ENCODE data around the gene SLC4A5. TPM values are rescaled to one million over a fixed set of nuclear protein-coding genes. Genes with fewer than 3 reads are reported as not detected.
A peak's percentile ranks its signal among the peaks of the same experiment; 100 is the strongest.

The SLC4A5 gene
- polyA plus RNA-seq, 1 of the 3 experiments (the other 2 are of a cell fraction) = 0.25 TPM

- H3K4me1 ChIP-seq (ENCODE audit: control insufficient read depth in 1 of 2, insufficient read depth in 2 of 2, low read depth in 1 of 2, low read length in 1 of 2) = peaks cover 4 to 6% of the 10 kb centered on the region in 2 experiments; a peak in 3 of 4 replicates
- H3K27me3 ChIP-seq (ENCODE audit: insufficient read depth) = no peaks in the 10 kb centered on the region
- H3F3A ChIP-seq (replicated peaks; ENCODE audit: insufficient read depth) = peaks cover 25% of the 10 kb centered on the region
- peaks cover 0 to 30% of the 10 kb centered on the region in 2 experiments for H3K36me3 ChIP-seq (replicated peaks in 1 of 2; ENCODE audit: control insufficient read depth in 1 of 2, insufficient read depth in 2 of 2, low read length in 1 of 2)
- ChIA-PET CTCF (interaction anchor here (0.9 to 2.0 kb wide), 5 partner anchors 8 to 33 kb away, joined by 3 to 9 read pairs (median 4); partner anchors contain the start of gene MTHFD2), POLR2A (interaction anchor here (1.0 to 2.6 kb wide), 11 partner anchors 10 to 441 kb away, joined by 3 to 24 read pairs (median 5); partner anchors contain the start of genes BOLA3, MTHFD2, STAMBP and TPRKB)
- no peaks in the 10 kb centered on the region for H3K9me2 ChIP-seq
- H3K4me2 ChIP-seq = peak overlapping the region; percentile 72
- H3K27ac ChIP-seq (ENCODE audit: low read depth in 2 of 2, low read length in 1 of 2) = peak overlapping the region; percentile 87 to 94
- TF ChIP-seq RXRA (IDR thresholded peaks at IDR 0.05; ENCODE audit: borderline replicate concordance, low read depth) (0 out of 2 replicates have a peak, but pooled peaks have one; percentile 7), GABPA (IDR thresholded peaks at IDR 0.05; ENCODE audit: low read depth) (no peak)
- no peaks in the 10 kb centered on the region for H3K9me3 ChIP-seq
- H3K4me3 ChIP-seq (ENCODE audit: low read depth in 2 of 2, low read length in 1 of 2) = peak overlapping the region; percentile 71 to 96
- peaks cover 58% of the 10 kb centered on the region for H3K79me2 ChIP-seq (ENCODE audit: insufficient read depth)
- no peak overlapping the region for H2AFZ ChIP-seq (ENCODE audit: low read depth)
- peaks cover 55% of the 10 kb centered on the region for H4K20me1 ChIP-seq (ENCODE audit: insufficient read depth)
- peak overlapping the region; percentile 99 for H3K9ac ChIP-seq
- no peak for DNase-seq
These were observed 165.5 kb downstream of the SLC4A5 start for GRCh38 chr2:74177696-74178095.

DNA sequence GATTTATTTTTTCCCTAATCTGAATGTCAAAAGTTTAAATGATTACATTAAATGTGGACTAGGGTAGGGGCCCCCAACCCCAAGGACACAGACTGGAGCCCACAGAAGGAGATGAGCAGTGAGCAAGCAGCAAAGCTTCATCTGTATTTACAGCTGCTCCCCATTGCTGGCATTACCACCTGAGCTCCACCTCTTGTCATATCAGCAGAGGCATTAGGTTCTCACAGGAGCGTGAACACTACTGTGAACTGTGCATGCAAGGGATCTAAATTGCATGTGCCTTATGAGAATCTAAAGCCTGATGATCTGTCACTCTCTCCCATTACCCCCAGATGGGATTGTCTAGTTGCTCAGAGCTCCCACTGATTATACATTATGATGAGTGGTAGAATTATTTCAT lies 168.3 kb downstream of the SLC4A5 start:
- H3F3A ChIP-seq (replicated peaks; ENCODE audit: insufficient read depth) = peaks cover 29% of the 10 kb centered on the region
- H4K20me1 ChIP-seq (ENCODE audit: insufficient read depth) = peaks cover 71% of the 10 kb centered on the region
- ChIA-PET CTCF (interaction anchor here (1.1 kb wide), 1 partner anchor 24 kb away, joined by 3 read pairs; the partner anchor contains the start of gene MTHFD2), POLR2A (no interaction called here)
- no peak overlapping the region for H3K4me2 ChIP-seq
- no peaks in the 10 kb centered on the region for H3K9me3 ChIP-seq
- no peak overlapping the region for H3K4me3 ChIP-seq (ENCODE audit: low read depth in 2 of 2, low read length in 1 of 2)
- H3K27me3 ChIP-seq (ENCODE audit: insufficient read depth) = no peaks in the 10 kb centered on the region
- no peaks in the 10 kb centered on the region for H3K9me2 ChIP-seq
- WGBS (ENCODE audit: low lambda C conversion rate) = 90% methylated on average over 1 of the region's 1 CpG
- no peak overlapping the region for H3K9ac ChIP-seq
- H3K79me2 ChIP-seq (ENCODE audit: insufficient read depth) = peaks cover 86% of the 10 kb centered on the region
- DNase-seq = no peak
- H2AFZ ChIP-seq (ENCODE audit: low read depth) = no peak overlapping the region
- H3K4me1 ChIP-seq (ENCODE audit: control insufficient read depth in 1 of 2, insufficient read depth in 2 of 2, low read depth in 1 of 2, low read length in 1 of 2) = peaks cover 3 to 4% of the 10 kb centered on the region in 2 experiments; a peak in 3 of 4 replicates
- H3K27ac ChIP-seq (ENCODE audit: low read depth in 2 of 2, low read length in 1 of 2) = no peak overlapping the region
- H3K36me3 ChIP-seq (replicated peaks in 1 of 2; ENCODE audit: control insufficient read depth in 1 of 2, insufficient read depth in 2 of 2, low read length in 1 of 2) = peaks cover 11 to 57% of the 10 kb centered on the region in 2 experiments
- no peak for TF ChIP-seq MEF2A (IDR thresholded peaks at IDR 0.05; ENCODE audit: borderline replicate concordance, low read depth)
- TF ChIP-seq FOXJ3 (CRISPR knock-in tag; IDR thresholded peaks at IDR 0.05) = no peak
- no peak for TF ChIP-seq FOSL2 (IDR thresholded peaks at IDR 0.05; ENCODE audit: borderline replicate concordance, low read depth)
- no peak for TF ChIP-seq CHD2 (IDR thresholded peaks at IDR 0.05; ENCODE audit: low read length, partially characterized antibody)
- no peak for TF ChIP-seq NFIC (IDR thresholded peaks at IDR 0.05; ENCODE audit: borderline replicate concordance)
- TF ChIP-seq IRF3 (IDR thresholded peaks at IDR 0.05; ENCODE audit: low read depth, low read length) = no peak
- no peak for TF ChIP-seq RCOR1 (IDR thresholded peaks at IDR 0.05; ENCODE audit: low read length)
- no peak for TF ChIP-seq TAF1 (IDR thresholded peaks at IDR 0.05; ENCODE audit: borderline replicate concordance, low read depth, low read length)
- TF ChIP-seq MXI1 (IDR thresholded peaks at IDR 0.05; ENCODE audit: low read depth, low read length) = no peak
- TF ChIP-seq, protein P1, sequence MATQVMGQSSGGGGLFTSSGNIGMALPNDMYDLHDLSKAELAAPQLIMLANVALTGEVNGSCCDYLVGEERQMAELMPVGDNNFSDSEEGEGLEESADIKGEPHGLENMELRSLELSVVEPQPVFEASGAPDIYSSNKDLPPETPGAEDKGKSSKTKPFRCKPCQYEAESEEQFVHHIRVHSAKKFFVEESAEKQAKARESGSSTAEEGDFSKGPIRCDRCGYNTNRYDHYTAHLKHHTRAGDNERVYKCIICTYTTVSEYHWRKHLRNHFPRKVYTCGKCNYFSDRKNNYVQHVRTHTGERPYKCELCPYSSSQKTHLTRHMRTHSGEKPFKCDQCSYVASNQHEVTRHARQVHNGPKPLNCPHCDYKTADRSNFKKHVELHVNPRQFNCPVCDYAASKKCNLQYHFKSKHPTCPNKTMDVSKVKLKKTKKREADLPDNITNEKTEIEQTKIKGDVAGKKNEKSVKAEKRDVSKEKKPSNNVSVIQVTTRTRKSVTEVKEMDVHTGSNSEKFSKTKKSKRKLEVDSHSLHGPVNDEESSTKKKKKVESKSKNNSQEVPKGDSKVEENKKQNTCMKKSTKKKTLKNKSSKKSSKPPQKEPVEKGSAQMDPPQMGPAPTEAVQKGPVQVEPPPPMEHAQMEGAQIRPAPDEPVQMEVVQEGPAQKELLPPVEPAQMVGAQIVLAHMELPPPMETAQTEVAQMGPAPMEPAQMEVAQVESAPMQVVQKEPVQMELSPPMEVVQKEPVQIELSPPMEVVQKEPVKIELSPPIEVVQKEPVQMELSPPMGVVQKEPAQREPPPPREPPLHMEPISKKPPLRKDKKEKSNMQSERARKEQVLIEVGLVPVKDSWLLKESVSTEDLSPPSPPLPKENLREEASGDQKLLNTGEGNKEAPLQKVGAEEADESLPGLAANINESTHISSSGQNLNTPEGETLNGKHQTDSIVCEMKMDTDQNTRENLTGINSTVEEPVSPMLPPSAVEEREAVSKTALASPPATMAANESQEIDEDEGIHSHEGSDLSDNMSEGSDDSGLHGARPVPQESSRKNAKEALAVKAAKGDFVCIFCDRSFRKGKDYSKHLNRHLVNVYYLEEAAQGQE (IDR thresholded peaks at IDR 0.05; ENCODE audit: low read depth, low read length) = no peak
- TF ChIP-seq, protein P2, sequence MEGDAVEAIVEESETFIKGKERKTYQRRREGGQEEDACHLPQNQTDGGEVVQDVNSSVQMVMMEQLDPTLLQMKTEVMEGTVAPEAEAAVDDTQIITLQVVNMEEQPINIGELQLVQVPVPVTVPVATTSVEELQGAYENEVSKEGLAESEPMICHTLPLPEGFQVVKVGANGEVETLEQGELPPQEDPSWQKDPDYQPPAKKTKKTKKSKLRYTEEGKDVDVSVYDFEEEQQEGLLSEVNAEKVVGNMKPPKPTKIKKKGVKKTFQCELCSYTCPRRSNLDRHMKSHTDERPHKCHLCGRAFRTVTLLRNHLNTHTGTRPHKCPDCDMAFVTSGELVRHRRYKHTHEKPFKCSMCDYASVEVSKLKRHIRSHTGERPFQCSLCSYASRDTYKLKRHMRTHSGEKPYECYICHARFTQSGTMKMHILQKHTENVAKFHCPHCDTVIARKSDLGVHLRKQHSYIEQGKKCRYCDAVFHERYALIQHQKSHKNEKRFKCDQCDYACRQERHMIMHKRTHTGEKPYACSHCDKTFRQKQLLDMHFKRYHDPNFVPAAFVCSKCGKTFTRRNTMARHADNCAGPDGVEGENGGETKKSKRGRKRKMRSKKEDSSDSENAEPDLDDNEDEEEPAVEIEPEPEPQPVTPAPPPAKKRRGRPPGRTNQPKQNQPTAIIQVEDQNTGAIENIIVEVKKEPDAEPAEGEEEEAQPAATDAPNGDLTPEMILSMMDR (IDR thresholded peaks at IDR 0.05) = no peak
- no peak for TF ChIP-seq POLR2AphosphoS5 (IDR thresholded peaks at IDR 0.05; ENCODE audit: low read depth, low read length)
- TF ChIP-seq RXRA (IDR thresholded peaks at IDR 0.05; ENCODE audit: borderline replicate concordance, low read depth) = no peak
- TF ChIP-seq RAD21 (IDR thresholded peaks at IDR 0.05; ENCODE audit: low read length) = no peak
- TF ChIP-seq, protein P3, sequence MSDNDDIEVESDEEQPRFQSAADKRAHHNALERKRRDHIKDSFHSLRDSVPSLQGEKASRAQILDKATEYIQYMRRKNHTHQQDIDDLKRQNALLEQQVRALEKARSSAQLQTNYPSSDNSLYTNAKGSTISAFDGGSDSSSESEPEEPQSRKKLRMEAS (IDR thresholded peaks at IDR 0.05; ENCODE audit: low read depth) = no peak
